H1 (cell line): ENCODE results near the gene PHC3. TPM values are rescaled to one million over a fixed set of nuclear protein-coding genes. Genes with fewer than 3 reads are reported as not detected.
A peak's percentile ranks its signal among the peaks of the same experiment; 100 is the strongest.

Experiments
- CTCF ChIA-PET: fragments of 300-600 bp; sonication (Branson Sonifier 250); formaldehyde crosslinking; loops from one replicate; lab custom pipeline; 2021; ENCODE audit not compliant: partially characterized antibody; lab: Charles Lee
- POLR2A ChIA-PET: fragments of 300-600 bp; sonication (Branson Sonifier 250); formaldehyde crosslinking; loops from one replicate; lab custom pipeline; 2021; ENCODE audit warnings: inconsistent platforms; ENCODE audit not compliant: partially characterized antibody; lab: Charles Lee
- DNase-seq, 2 experiments: peaks; one replicate each; pipeline versions ENCODE4 v3.0.0 to v3.0.0-alpha.2; 2010 to 2022; ENCODE audit warnings: low spot score in 2 of 2, low read depth in 1 of 2, mixed read lengths in 1 of 2
- FAIRE-seq: peaks from 2 replicates; lab custom pipeline; 2011; peaks lifted over from hg19 to GRCh38; lab: Jason Lieb, UNC
- H2AFZ ChIP-seq: 2 replicates; pipeline ENCODE4 v1.8.1; 2012; ENCODE audit warnings: low read length, inconsistent platforms
- H2AK5ac ChIP-seq: 2 replicates; pipeline ENCODE4 v1.6.1; 2013; ENCODE audit warnings: low read depth, low read length
- H2BK120ac ChIP-seq: replicated peaks from 2 replicates; pipeline ENCODE3; 2013; ENCODE audit warnings: low read depth, low read length, inconsistent platforms
- H2BK12ac ChIP-seq: 2 replicates; pipeline ENCODE4 v1.6.1; 2013; ENCODE audit warnings: low read depth, low read length
- H2BK15ac ChIP-seq: 2 replicates; pipeline ENCODE4 v1.6.1; 2013; ENCODE audit warnings: low read length
- H2BK20ac ChIP-seq: 2 replicates; pipeline ENCODE4 v1.6.1; 2013; ENCODE audit warnings: low read length
- H2BK5ac ChIP-seq: 2 replicates; pipeline ENCODE4 v1.6.1; 2013; ENCODE audit warnings: low read depth, low read length
- H3K14ac ChIP-seq: 2 replicates; pipeline ENCODE4 v1.6.1; 2013; ENCODE audit warnings: inconsistent platforms; ENCODE audit not compliant: insufficient read length
- H3K18ac ChIP-seq: 2 replicates; pipeline ENCODE4 v1.6.1; 2013; ENCODE audit warnings: low read length; ENCODE audit errors: extremely low read depth
- H3K23ac ChIP-seq: 2 replicates; pipeline ENCODE4 v1.6.1; 2013; ENCODE audit warnings: inconsistent platforms; ENCODE audit not compliant: insufficient read length
- H3K23me2 ChIP-seq: 2 replicates; pipeline ENCODE4 v1.6.1; 2013; ENCODE audit warnings: low read depth, low read length
- H3K27ac ChIP-seq: 2 replicates; pipeline ENCODE4 v1.6.1; 2011; ENCODE audit warnings: low read depth, low read length, inconsistent platforms
- H3K27me3 ChIP-seq, 4 experiments: replicated peaks in 1 of 4; 1 replicate in 1 of 4; 2 replicates in 3 of 4; pipeline versions ENCODE4 v1.6.1 to v1.8.1; 2011 to 2013; ENCODE audit warnings: low read length in 3 of 4, mild to moderate bottlenecking in 3 of 4, inconsistent platforms in 2 of 4, mixed read lengths in 2 of 4, moderate library complexity in 1 of 4; ENCODE audit not compliant: control insufficient read depth in 3 of 4, insufficient read depth in 3 of 4; ENCODE audit errors: extremely low read depth in 1 of 4
- H3K36me3 ChIP-seq, 4 experiments: 2 replicates each; pipeline versions ENCODE4 v1.6.1 to v1.8.1; 2011 to 2013; ENCODE audit warnings: mild to moderate bottlenecking in 4 of 4, low read length in 3 of 4, moderate library complexity in 2 of 4, control low read depth in 1 of 4, inconsistent platforms in 1 of 4; ENCODE audit not compliant: insufficient read depth in 4 of 4, control insufficient read depth in 2 of 4
- H3K4ac ChIP-seq: replicated peaks from 2 replicates; pipeline ENCODE3; 2013; ENCODE audit warnings: low read length, low read depth, mixed read lengths, inconsistent platforms; ENCODE audit not compliant: insufficient read length
- H3K4me1 ChIP-seq, 4 experiments: replicated peaks in 1 of 4; 1 replicate in 1 of 4; 2 replicates in 3 of 4; pipeline versions ENCODE4 v1.6.1 to v1.8.1; 2011 to 2013; ENCODE audit warnings: low read length in 3 of 4, inconsistent platforms in 2 of 4, mixed read lengths in 1 of 4; ENCODE audit not compliant: insufficient read depth in 4 of 4, control insufficient read depth in 3 of 4
- H3K4me2 ChIP-seq, 2 experiments: 2 replicates each; pipeline versions ENCODE4 v1.6.1 to v1.8.1; 2011 to 2013; ENCODE audit warnings: low read depth in 2 of 2, low read length in 2 of 2, control low read depth in 1 of 2, inconsistent platforms in 1 of 2, mild to moderate bottlenecking in 1 of 2; ENCODE audit not compliant: insufficient read depth in 1 of 2
- H3K4me3 ChIP-seq, 4 experiments: fragments of 200-600, 300-600 bp in 1 of 4; sonication (generic), shearing (Covaris generic), sonication (Bioruptor Twin) in 1 of 4; 2 replicates each; pipeline versions ENCODE4 v1.5.1 to v1.8.1; 2011 to 2016; ENCODE audit warnings: low read length in 4 of 4, low read depth in 3 of 4, control low read depth in 2 of 4, inconsistent platforms in 2 of 4, mild to moderate bottlenecking in 2 of 4, mixed read lengths in 1 of 4, moderate library complexity in 1 of 4; ENCODE audit not compliant: insufficient read depth in 2 of 4; ENCODE audit errors: extremely low read depth in 1 of 4
- H3K56ac ChIP-seq: replicated peaks from 2 replicates; pipeline ENCODE3; 2013; ENCODE audit warnings: low read depth, mild to moderate bottlenecking, mixed read lengths, low read length, inconsistent platforms; ENCODE audit not compliant: insufficient read length
- H3K79me1 ChIP-seq: 2 replicates; pipeline ENCODE4 v1.6.1; 2013; ENCODE audit warnings: low read depth, low read length, control low read depth
- H3K79me2 ChIP-seq, 2 experiments: 2 replicates each; pipeline versions ENCODE4 v1.6.1 to v1.8.1; 2012 to 2013; ENCODE audit warnings: low read length in 2 of 2, mild to moderate bottlenecking in 2 of 2, inconsistent platforms in 1 of 2; ENCODE audit not compliant: insufficient read depth in 2 of 2, control insufficient read depth in 1 of 2
- H3K9ac ChIP-seq, 4 experiments: replicated peaks in 1 of 4; 1 replicate in 1 of 4; 2 replicates in 3 of 4; pipeline versions ENCODE4 v1.6.1 to v1.8.1; 2011 to 2013; ENCODE audit warnings: low read depth in 3 of 4, low read length in 3 of 4, control low read depth in 2 of 4, mild to moderate bottlenecking in 2 of 4, moderate library complexity in 2 of 4, inconsistent platforms in 1 of 4; ENCODE audit errors: extremely low read depth in 1 of 4
- H3K9me3 ChIP-seq, 2 experiments: 2 replicates each; pipeline versions ENCODE4 v1.6.1 to v1.8.1; 2012 to 2013; ENCODE audit warnings: mild to moderate bottlenecking in 2 of 2, moderate library complexity in 2 of 2, control low read depth in 1 of 2, inconsistent platforms in 1 of 2, low read depth in 1 of 2, low read length in 1 of 2, mixed read lengths in 1 of 2; ENCODE audit not compliant: insufficient read depth in 2 of 2
- H4K20me1 ChIP-seq, 2 experiments: replicated peaks in 1 of 2; 2 replicates each; pipeline versions ENCODE3 to v1.8.1; 2011 to 2013; ENCODE audit warnings: inconsistent platforms in 2 of 2, low read length in 2 of 2, mild to moderate bottlenecking in 1 of 2; ENCODE audit not compliant: insufficient read depth in 2 of 2, control insufficient read depth in 1 of 2
- H4K5ac ChIP-seq: 2 replicates; pipeline ENCODE4 v1.6.1; 2013; ENCODE audit warnings: low read length, low read depth, mixed read lengths, inconsistent platforms; ENCODE audit not compliant: insufficient read length
- H4K8ac ChIP-seq: 2 replicates; pipeline ENCODE4 v1.8.0; 2013; ENCODE audit warnings: mild to moderate bottlenecking, moderate library complexity, low read length, inconsistent platforms; ENCODE audit not compliant: insufficient read depth; ENCODE audit errors: extremely low read depth
- H4K91ac ChIP-seq: replicated peaks from 2 replicates; pipeline ENCODE3; 2013; ENCODE audit warnings: low read length, mixed read lengths, inconsistent platforms; ENCODE audit not compliant: insufficient read length
- CHD1 ChIP-seq: IDR thresholded peaks from 2 replicates; pipeline ENCODE4 v1.6.1; 2012; ENCODE audit warnings: low read depth, low read length, improper control_type of control experiment
- E2F6 ChIP-seq: IDR thresholded peaks from 2 replicates; pipeline ENCODE4 v1.6.1; 2012; ENCODE audit warnings: inconsistent platforms
- EGR1 ChIP-seq: IDR thresholded peaks from 2 replicates; pipeline ENCODE4 v1.6.1; 2011; ENCODE audit warnings: low read depth, low read length, borderline replicate concordance
- GABPA ChIP-seq: IDR thresholded peaks from 2 replicates; pipeline ENCODE4 v1.6.1; 2011; ENCODE audit warnings: mild to moderate bottlenecking, low read length, moderate library complexity, borderline replicate concordance; ENCODE audit not compliant: insufficient read depth
- KDM4A ChIP-seq: IDR thresholded peaks from one replicate; pipeline ENCODE4 v1.7.1; 2012; ENCODE audit warnings: low read depth, mild to moderate bottlenecking, moderate library complexity, low read length, inconsistent platforms; ENCODE audit not compliant: severe bottlenecking
- KDM5A ChIP-seq: fragments of 200-600 bp; IDR thresholded peaks from 2 replicates; pipeline ENCODE4 v1.7.1; 2012; ENCODE audit warnings: mild to moderate bottlenecking, low read length, inconsistent platforms, mixed read lengths
- MAX ChIP-seq: IDR thresholded peaks from 2 replicates; pipeline ENCODE4 v1.6.1; 2012; ENCODE audit warnings: inconsistent platforms
- RAD21 ChIP-seq, 2 experiments: IDR thresholded peaks in 1 of 2; conservative IDR thresholded peaks in 1 of 2; 2 replicates each; pipeline ENCODE4 v1.6.1; 2011; ENCODE audit warnings: low read depth in 2 of 2, low read length in 2 of 2, improper control_type of control experiment in 1 of 2, inconsistent platforms in 1 of 2, mild to moderate bottlenecking in 1 of 2, moderate library complexity in 1 of 2
- SP1 ChIP-seq: IDR thresholded peaks from 2 replicates; pipeline ENCODE4 v1.6.1; 2011; ENCODE audit warnings: low read depth, low read length
- TBP ChIP-seq: IDR thresholded peaks from 2 replicates; pipeline ENCODE4 v1.6.1; 2011; ENCODE audit warnings: low read depth, low read length, improper control_type of control experiment
- WGBS, 2 experiments: shearing (Covaris generic) in 1 of 2; methylation state at CpG; one replicate each; pipeline versions ENCODE4 v1.1.6 to v1.1.7; 2013 to 2015; ENCODE audit warnings: low lambda C conversion rate in 2 of 2, mixed read lengths in 2 of 2, inconsistent platforms in 1 of 2, low coverage in 1 of 2, missing lambda C conversion rate in 1 of 2; ENCODE audit not compliant: insufficient replicate concordance in 2 of 2, insufficient coverage in 1 of 2, insufficient read length in 1 of 2; ENCODE audit errors: extremely low coverage in 1 of 2, missing lambda C conversion rate in 1 of 2; 5-methylcytosine and 5-hydroxymethylcytosine counted together
- polyA plus RNA-seq, 7 experiments: library from polyadenylated mRNA; depleted of rRNA in 3 of 7; stranded (reverse) in 5 of 7; unstranded in 2 of 7; fragments of >200 nt in 5 of 7; fragments of 200-250 nt in 2 of 7; gene quantifications; 1 replicate in 5 of 7; 2 replicates in 1 of 7; 4 replicates in 1 of 7; pipeline versions ENCODE4 v1.2.1 to v1.2.3, GENCODE V29; 2011 to 2013; ENCODE audit warnings: missing spikeins in 2 of 7, mixed read lengths in 2 of 7
- total RNA-seq: library from RNA; stranded (reverse); fragmentation: NEBNext Ultra II Directional; extraction: Animal tissue kit (Norgen Biotek cat#: 25700); gene quantifications from 2 replicates; pipeline ENCODE4 v1.2.1, GENCODE V29; 2021

The PHC3 gene
- total and polyA plus RNA-seq, 2 of the 8 experiments (the other 6 are each of a cell fraction or from before 2014, with no cell fraction given) = 26.4 to 29.2 TPM

- peak in 1 of 2 experiments; percentile 68 for DNase-seq
- ChIA-PET CTCF (interaction anchor here (0.7 to 1.7 kb wide), 3 partner anchors 10 to 33 kb away, joined by 3 to 6 read pairs (median 4); no protein-coding TSS in a partner anchor), POLR2A (interaction anchor here (0.6 to 2.0 kb wide), 6 partner anchors 12 to 134 kb away, joined by 3 to 7 read pairs (median 4); partner anchors contain the start of genes PHC3 and SKIL)
- H3K4me1 ChIP-seq = peaks cover 0 to 4% (median 1%) of the 10 kb centered on the region in 4 experiments; a peak in 4 of 7 replicates
- no peak for FAIRE-seq
- peak overlapping the region; percentile 67 to 100 (median 96) for H3K9ac ChIP-seq
- H3K4me3 ChIP-seq = peak overlapping the region; percentile 83 to 99 (median 87)
- peak overlapping the region; percentile 19; the same call in 1 of the 2 replicates for H2BK12ac ChIP-seq
- H2BK120ac ChIP-seq = no peak overlapping the region
- no peak overlapping the region; the same call in 1 of the 2 replicates for H4K8ac ChIP-seq
- peak overlapping the region; percentile 99 for H2BK5ac ChIP-seq
- WGBS, 2 experiments = 2% methylated on average over 19 of the region's 42 CpGs; no CpG with 5 or more reads in 1 of the 2 experiments
- no peaks in the 10 kb centered on the region for H3K9me3 ChIP-seq
- H3K18ac ChIP-seq = peak overlapping the region; percentile 55; the same call in 1 of the 2 replicates
- H3K4ac ChIP-seq = no peak overlapping the region
- H3K4me2 ChIP-seq = peak overlapping the region; percentile 77 to 92
- H3K56ac ChIP-seq = peak overlapping the region; percentile 57
- no peak overlapping the region for H3K23ac ChIP-seq
- peaks cover 3% of the 10 kb centered on the region; the same call in 1 of the 2 replicates for H3K79me1 ChIP-seq
- H3K23me2 ChIP-seq = peaks cover 4% of the 10 kb centered on the region
- H2BK15ac ChIP-seq = no peak overlapping the region
- no peak overlapping the region for H2AK5ac ChIP-seq
- H4K20me1 ChIP-seq = no peaks in the 10 kb centered on the region
- H3K27me3 ChIP-seq = no peaks in the 10 kb centered on the region
- H4K91ac ChIP-seq = no peak overlapping the region
- no peak overlapping the region for H2BK20ac ChIP-seq
- peak overlapping the region; percentile 100 for H3K27ac ChIP-seq
- H2AFZ ChIP-seq = peak overlapping the region; percentile 61
- peaks cover 1 to 50% of the 10 kb centered on the region in 2 experiments; a peak in 3 of 4 replicates for H3K79me2 ChIP-seq
- H3K14ac ChIP-seq = no peak overlapping the region
- no peak overlapping the region for H4K5ac ChIP-seq
- no peaks in the 10 kb centered on the region for H3K36me3 ChIP-seq
- TF ChIP-seq EGR1 = no peak
- TF ChIP-seq E2F6 = no peak
- TF ChIP-seq RAD21 (IDR thresholded peaks at IDR 0.05 in 1 of 2, conservative IDR thresholded peaks at IDR 0.05 in 1 of 2; ENCODE audit: low read depth in 2 of 2, low read length in 2 of 2) = no peak
- no peak for TF ChIP-seq KDM5A
- TF ChIP-seq SP1 = no peak
- no peak for TF ChIP-seq TBP
- TF ChIP-seq MAX = no peak
- TF ChIP-seq CHD1 = no peak
- TF ChIP-seq KDM4A = peak; percentile 57
- TF ChIP-seq GABPA = no peak
Measured at GRCh38 chr3:170222647-170223541, 41.4 kb upstream of the PHC3 start.
